GM19099 (cell line): ENCODE data around the gene DCDC2.

Experiments
- POLR2A ChIP-seq: IDR thresholded peaks from 3 replicates; pipeline ENCODE4 v1.6.1; 2011; ENCODE audit warnings: low read depth; ENCODE audit not compliant: insufficient read length; ENCODE audit errors: extremely low read depth

The DCDC2 gene

GRCh38 chr6:24238700-24239099, 119.2 kb downstream of the DCDC2 start:
- no peak for TF ChIP-seq POLR2A

- no peak for TF ChIP-seq POLR2A
Observed at GRCh38 chr6:24233813-24234442, 123.9 kb downstream of the DCDC2 start.

GRCh38 chr6:24231438-24231977, 126.4 kb downstream of the DCDC2 start:
- TF ChIP-seq POLR2A, result no peak

GRCh38 chr6:24229696-24230405, 128.0 kb downstream of the DCDC2 start:
- no peak for TF ChIP-seq POLR2A

GRCh38 chr6:24228681-24229255, 129.1 kb downstream of the DCDC2 start:
- no peak for TF ChIP-seq POLR2A

- TF ChIP-seq POLR2A, result no peak
Observed at GRCh38 chr6:24228123-24228522, 129.7 kb downstream of the DCDC2 start.

- TF ChIP-seq POLR2A, result no peak
Observed at GRCh38 chr6:24227556-24227955, 130.3 kb downstream of the DCDC2 start.

- TF ChIP-seq POLR2A, result no peak
Observed at GRCh38 chr6:24226541-24226940, 131.3 kb downstream of the DCDC2 start.

GRCh38 chr6:24225838-24226237, 132.0 kb downstream of the DCDC2 start:
- TF ChIP-seq POLR2A, result no peak

- TF ChIP-seq POLR2A, result no peak
Observed at GRCh38 chr6:24223115-24223919, 134.5 kb downstream of the DCDC2 start.

GRCh38 chr6:24219670-24220069, 138.2 kb downstream of the DCDC2 start:
- TF ChIP-seq POLR2A, result no peak

GRCh38 chr6:24214984-24215383, 142.9 kb downstream of the DCDC2 start:
- TF ChIP-seq POLR2A, result no peak

- no peak for TF ChIP-seq POLR2A
Observed at GRCh38 chr6:24207413-24207812, 150.4 kb downstream of the DCDC2 start.

- no peak for TF ChIP-seq POLR2A
Observed at GRCh38 chr6:24205020-24205492, 152.8 kb downstream of the DCDC2 start.

- TF ChIP-seq POLR2A, result no peak
Observed at GRCh38 chr6:24197892-24198291, 160.0 kb downstream of the DCDC2 start.
